Measurements from ENCODE around the gene POR.

The POR gene

GRCh38 chr7:75985518-75986146, 70.7 kb downstream of the POR start:
- Histone ChIP-seq H3K4me3 (no peak overlapping the region), H3K27ac (no peak overlapping the region)
- no peak for TF ChIP-seq CTCF (IDR thresholded peaks at IDR 0.05)
- no peak for DNase-seq (ENCODE audit: low spot score)

GRCh38 chr7:75986147-75986781, 71.3 kb downstream of the POR start:
- Histone ChIP-seq H3K27ac (no peak overlapping the region), H3K4me3 (no peak overlapping the region)
- no peak for DNase-seq (ENCODE audit: low spot score)
- no peak for TF ChIP-seq CTCF (IDR thresholded peaks at IDR 0.05)

- no peak overlapping the region for H3K4me3 ChIP-seq
- TF ChIP-seq CTCF (IDR thresholded peaks at IDR 0.05): no peak
- DNase-seq (ENCODE audit: low spot score): no peak
- H3K27ac ChIP-seq: no peak overlapping the region
These were observed 72.3 kb downstream of the POR start for GRCh38 chr7:75987026-75987804.

- peak overlapping the region; percentile 32 to 42 for H3K27ac ChIP-seq
- DNase-seq (ENCODE audit: low spot score): no peak
- TF ChIP-seq CTCF (IDR thresholded peaks at IDR 0.05): no peak
- H3K4me3 ChIP-seq: no peak overlapping the region
These were observed 73.0 kb downstream of the POR start for GRCh38 chr7:75987805-75988567.

- TF ChIP-seq CTCF (IDR thresholded peaks at IDR 0.05): no peak
- no peak for DNase-seq (ENCODE audit: low spot score)
These were observed 73.9 kb downstream of the POR start for GRCh38 chr7:75988568-75989499.

More at GRCh38 chr7:75988568-75989499, 73.9 kb downstream of the POR start:
- peak overlapping the region; percentile 77 to 83 for H3K27ac ChIP-seq
- H3K4me3 ChIP-seq: peak overlapping the region; percentile 53
